GM12878 (cell line): ENCODE measurements around the gene SLC29A1.

Experiments used
- EZH2 ChIP-seq: IDR thresholded peaks from 2 replicates; pipeline ENCODE4 v1.6.1; 2012; ENCODE audit warnings: low read depth, mild to moderate bottlenecking, control low read depth, inconsistent platforms, low read length, borderline replicate concordance; ENCODE audit not compliant: control insufficient read depth
- FOXK2 ChIP-seq: fragments of 450-650 bp; IDR thresholded peaks from 2 replicates; pipeline ENCODE4 v1.6.1; 2017; ENCODE audit warnings: mild to moderate bottlenecking, moderate library complexity
- POLR2A ChIP-seq: IDR thresholded peaks from 2 replicates; pipeline ENCODE4 v1.6.1; 2011; ENCODE audit warnings: low read depth, mild to moderate bottlenecking, low read length
- RFX5 ChIP-seq: IDR thresholded peaks from 2 replicates; pipeline ENCODE4 v1.6.1; 2011; ENCODE audit warnings: low read depth, low read length, improper control_type of control experiment
- SMC3 ChIP-seq: IDR thresholded peaks from 2 replicates; pipeline ENCODE4 v1.6.1; 2011; ENCODE audit warnings: low read length, improper control_type of control experiment, borderline replicate concordance
- TARDBP ChIP-seq: IDR thresholded peaks from 2 replicates; pipeline ENCODE4 v1.6.1; 2016; ENCODE audit warnings: borderline replicate concordance
- TCF12 ChIP-seq: IDR thresholded peaks from 2 replicates; pipeline ENCODE4 v1.6.1; 2011; ENCODE audit warnings: low read depth, mild to moderate bottlenecking, low read length
- TF ChIP-seq, protein P1 (sequence below), 3 experiments: IDR thresholded peaks in 2 of 3; conservative IDR thresholded peaks in 1 of 3; 2 replicates each; pipeline ENCODE4 v1.5.1; 2011; ENCODE audit warnings: low read depth in 3 of 3, low read length in 3 of 3, mild to moderate bottlenecking in 3 of 3, control low read depth in 2 of 3, moderate library complexity in 2 of 3, inconsistent platforms in 1 of 3, mixed read lengths in 1 of 3; ENCODE audit not compliant: control insufficient read depth in 2 of 3, insufficient read depth in 1 of 3; ENCODE audit errors: extremely low read depth in 1 of 3
- TF ChIP-seq, protein P2 (sequence below): IDR thresholded peaks from 2 replicates; pipeline ENCODE4 v1.6.1; 2012; ENCODE audit warnings: improper control_type of control experiment, low read depth, low read length; ENCODE audit not compliant: insufficient replicate concordance
- TF ChIP-seq, protein P3 (sequence below): IDR thresholded peaks from 2 replicates; pipeline ENCODE4 v1.6.1; 2011; ENCODE audit warnings: low read depth, low read length, improper control_type of control experiment, borderline replicate concordance
- TF ChIP-seq, protein P4 (sequence below): IDR thresholded peaks from 2 replicates; pipeline ENCODE4 v1.6.1; 2011; ENCODE audit warnings: borderline replicate concordance, low read depth, mild to moderate bottlenecking, moderate library complexity, mixed read lengths, low read length; ENCODE audit not compliant: insufficient read depth; ENCODE audit errors: extremely low read length

DNA sequence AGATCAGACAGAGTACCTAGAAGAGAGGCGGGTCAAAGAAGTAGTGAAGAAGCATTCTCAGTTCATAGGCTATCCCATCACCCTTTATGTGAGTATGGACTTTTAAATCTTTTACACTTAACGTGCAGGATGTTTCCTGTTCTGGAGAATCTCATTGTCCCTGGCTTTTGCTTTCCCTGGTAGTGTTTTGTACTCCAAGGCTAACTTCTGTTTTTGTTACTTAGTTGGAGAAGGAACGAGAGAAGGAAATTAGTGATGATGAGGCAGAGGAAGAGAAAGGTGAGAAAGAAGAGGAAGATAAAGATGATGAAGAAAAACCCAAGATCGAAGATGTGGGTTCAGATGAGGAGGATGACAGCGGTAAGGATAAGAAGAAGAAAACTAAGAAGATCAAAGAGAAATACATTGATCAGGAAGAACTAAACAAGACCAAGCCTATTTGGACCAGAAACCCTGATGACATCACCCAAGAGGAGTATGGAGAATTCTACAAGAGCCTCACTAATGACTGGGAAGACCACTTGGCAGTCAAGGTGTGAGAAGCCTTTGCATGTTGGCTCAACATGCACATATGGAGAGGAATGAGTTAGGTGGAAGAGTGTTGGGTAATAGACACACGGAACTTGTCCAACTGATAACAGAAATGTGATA, 26.8 kb downstream of the SLC29A1 start:
- TF ChIP-seq, protein P1, sequence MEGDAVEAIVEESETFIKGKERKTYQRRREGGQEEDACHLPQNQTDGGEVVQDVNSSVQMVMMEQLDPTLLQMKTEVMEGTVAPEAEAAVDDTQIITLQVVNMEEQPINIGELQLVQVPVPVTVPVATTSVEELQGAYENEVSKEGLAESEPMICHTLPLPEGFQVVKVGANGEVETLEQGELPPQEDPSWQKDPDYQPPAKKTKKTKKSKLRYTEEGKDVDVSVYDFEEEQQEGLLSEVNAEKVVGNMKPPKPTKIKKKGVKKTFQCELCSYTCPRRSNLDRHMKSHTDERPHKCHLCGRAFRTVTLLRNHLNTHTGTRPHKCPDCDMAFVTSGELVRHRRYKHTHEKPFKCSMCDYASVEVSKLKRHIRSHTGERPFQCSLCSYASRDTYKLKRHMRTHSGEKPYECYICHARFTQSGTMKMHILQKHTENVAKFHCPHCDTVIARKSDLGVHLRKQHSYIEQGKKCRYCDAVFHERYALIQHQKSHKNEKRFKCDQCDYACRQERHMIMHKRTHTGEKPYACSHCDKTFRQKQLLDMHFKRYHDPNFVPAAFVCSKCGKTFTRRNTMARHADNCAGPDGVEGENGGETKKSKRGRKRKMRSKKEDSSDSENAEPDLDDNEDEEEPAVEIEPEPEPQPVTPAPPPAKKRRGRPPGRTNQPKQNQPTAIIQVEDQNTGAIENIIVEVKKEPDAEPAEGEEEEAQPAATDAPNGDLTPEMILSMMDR (IDR thresholded peaks at IDR 0.05 in 2 of 3, conservative IDR thresholded peaks at IDR 0.05 in 1 of 3; ENCODE audit: control insufficient read depth in 2 of 3, extremely low read depth in 1 of 3, insufficient read depth in 1 of 3, low read depth in 3 of 3, low read length in 3 of 3), result no peak
- TF ChIP-seq, protein P2, sequence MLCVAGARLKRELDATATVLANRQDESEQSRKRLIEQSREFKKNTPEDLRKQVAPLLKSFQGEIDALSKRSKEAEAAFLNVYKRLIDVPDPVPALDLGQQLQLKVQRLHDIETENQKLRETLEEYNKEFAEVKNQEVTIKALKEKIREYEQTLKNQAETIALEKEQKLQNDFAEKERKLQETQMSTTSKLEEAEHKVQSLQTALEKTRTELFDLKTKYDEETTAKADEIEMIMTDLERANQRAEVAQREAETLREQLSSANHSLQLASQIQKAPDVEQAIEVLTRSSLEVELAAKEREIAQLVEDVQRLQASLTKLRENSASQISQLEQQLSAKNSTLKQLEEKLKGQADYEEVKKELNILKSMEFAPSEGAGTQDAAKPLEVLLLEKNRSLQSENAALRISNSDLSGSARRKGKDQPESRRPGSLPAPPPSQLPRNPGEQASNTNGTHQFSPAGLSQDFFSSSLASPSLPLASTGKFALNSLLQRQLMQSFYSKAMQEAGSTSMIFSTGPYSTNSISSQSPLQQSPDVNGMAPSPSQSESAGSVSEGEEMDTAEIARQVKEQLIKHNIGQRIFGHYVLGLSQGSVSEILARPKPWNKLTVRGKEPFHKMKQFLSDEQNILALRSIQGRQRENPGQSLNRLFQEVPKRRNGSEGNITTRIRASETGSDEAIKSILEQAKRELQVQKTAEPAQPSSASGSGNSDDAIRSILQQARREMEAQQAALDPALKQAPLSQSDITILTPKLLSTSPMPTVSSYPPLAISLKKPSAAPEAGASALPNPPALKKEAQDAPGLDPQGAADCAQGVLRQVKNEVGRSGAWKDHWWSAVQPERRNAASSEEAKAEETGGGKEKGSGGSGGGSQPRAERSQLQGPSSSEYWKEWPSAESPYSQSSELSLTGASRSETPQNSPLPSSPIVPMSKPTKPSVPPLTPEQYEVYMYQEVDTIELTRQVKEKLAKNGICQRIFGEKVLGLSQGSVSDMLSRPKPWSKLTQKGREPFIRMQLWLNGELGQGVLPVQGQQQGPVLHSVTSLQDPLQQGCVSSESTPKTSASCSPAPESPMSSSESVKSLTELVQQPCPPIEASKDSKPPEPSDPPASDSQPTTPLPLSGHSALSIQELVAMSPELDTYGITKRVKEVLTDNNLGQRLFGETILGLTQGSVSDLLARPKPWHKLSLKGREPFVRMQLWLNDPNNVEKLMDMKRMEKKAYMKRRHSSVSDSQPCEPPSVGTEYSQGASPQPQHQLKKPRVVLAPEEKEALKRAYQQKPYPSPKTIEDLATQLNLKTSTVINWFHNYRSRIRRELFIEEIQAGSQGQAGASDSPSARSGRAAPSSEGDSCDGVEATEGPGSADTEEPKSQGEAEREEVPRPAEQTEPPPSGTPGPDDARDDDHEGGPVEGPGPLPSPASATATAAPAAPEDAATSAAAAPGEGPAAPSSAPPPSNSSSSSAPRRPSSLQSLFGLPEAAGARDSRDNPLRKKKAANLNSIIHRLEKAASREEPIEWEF, result no peak
- TF ChIP-seq TCF12 (no peak), FOXK2 (no peak), POLR2A (no peak; the same call in 1 of the 2 replicates), RFX5 (no peak), TARDBP (no peak), EZH2 (no peak), SMC3 (no peak)
- TF ChIP-seq, protein P3, sequence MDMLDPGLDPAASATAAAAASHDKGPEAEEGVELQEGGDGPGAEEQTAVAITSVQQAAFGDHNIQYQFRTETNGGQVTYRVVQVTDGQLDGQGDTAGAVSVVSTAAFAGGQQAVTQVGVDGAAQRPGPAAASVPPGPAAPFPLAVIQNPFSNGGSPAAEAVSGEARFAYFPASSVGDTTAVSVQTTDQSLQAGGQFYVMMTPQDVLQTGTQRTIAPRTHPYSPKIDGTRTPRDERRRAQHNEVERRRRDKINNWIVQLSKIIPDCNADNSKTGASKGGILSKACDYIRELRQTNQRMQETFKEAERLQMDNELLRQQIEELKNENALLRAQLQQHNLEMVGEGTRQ, result no peak
- TF ChIP-seq, protein P4, sequence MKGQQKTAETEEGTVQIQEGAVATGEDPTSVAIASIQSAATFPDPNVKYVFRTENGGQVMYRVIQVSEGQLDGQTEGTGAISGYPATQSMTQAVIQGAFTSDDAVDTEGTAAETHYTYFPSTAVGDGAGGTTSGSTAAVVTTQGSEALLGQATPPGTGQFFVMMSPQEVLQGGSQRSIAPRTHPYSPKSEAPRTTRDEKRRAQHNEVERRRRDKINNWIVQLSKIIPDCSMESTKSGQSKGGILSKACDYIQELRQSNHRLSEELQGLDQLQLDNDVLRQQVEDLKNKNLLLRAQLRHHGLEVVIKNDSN, result no peak
